K562 (cell line): Measurements from ENCODE around the gene RIN3. TPM values are rescaled to one million over a fixed set of nuclear protein-coding genes. Genes with fewer than 3 reads are reported as not detected.

ENCODE experiments used
- ATAC-seq: fragments of 200-7000 bp; cut with Tn5 transposase; 3 replicates; pipeline ENCODE4 v1.9.1; 2020; ENCODE audit warnings: moderate library complexity
- BruUV-seq: library from RNA; stranded (reverse); fragments of 400-500 nt; replicated peaks from 2 replicates; lab custom pipeline; 2021; lab: Mats Ljungman, UMichigan
- CTCF ChIA-PET: fragments of 300-600 bp; formaldehyde crosslinking; extraction: SDS; loops from one replicate; lab custom pipeline; 2021; ENCODE audit warnings: low intra/inter-chr PET ratio; lab: Yijun Ruan, JAX
- POLR2A ChIA-PET: fragments of 300-600, 350-650 bp; sonication (Branson Sonifier 250); formaldehyde crosslinking; extraction: SDS; loops from one replicate; lab custom pipeline; 2021; ENCODE audit warnings: antibody characterized with exemption, inconsistent platforms; lab: Yijun Ruan, JAX
- DNase-seq, 4 experiments: peaks; one replicate each; pipeline versions ENCODE4 v3.0.0 to v3.0.0-alpha.2; 2011 to 2018; ENCODE audit warnings: low spot score in 3 of 4, mixed read lengths in 3 of 4; ENCODE audit errors: extremely low read depth in 1 of 4
- FAIRE-seq: peaks from 2 replicates; lab custom pipeline; 2011; peaks lifted over from hg19 to GRCh38; lab: Jason Lieb, UNC
- H2AFZ ChIP-seq: 2 replicates; pipeline ENCODE4 v1.6.0; 2011; ENCODE audit warnings: low read depth, low read length, control low read depth, inconsistent platforms
- H3K27ac ChIP-seq: fragments of 200-600 bp; 3 replicates; pipeline ENCODE4 v1.8.0; 2011; ENCODE audit warnings: low read depth, mild to moderate bottlenecking, control low read depth, inconsistent platforms, low read length, moderate library complexity, mixed read lengths; ENCODE audit errors: extremely low read depth
- H3K27me3 ChIP-seq, 2 experiments: fragments of 300-600 bp in 1 of 2; 2 replicates in 1 of 2; 3 replicates in 1 of 2; pipeline versions ENCODE4 v1.6.0 to v1.8.0; 2011; ENCODE audit warnings: inconsistent platforms in 2 of 2, low read length in 2 of 2, mild to moderate bottlenecking in 1 of 2, mixed read lengths in 1 of 2, moderate library complexity in 1 of 2; ENCODE audit not compliant: control insufficient read depth in 2 of 2, insufficient read depth in 2 of 2
- H3K36me3 ChIP-seq: fragments of 300-600 bp; 3 replicates; pipeline ENCODE4 v1.8.0; 2011; ENCODE audit warnings: mild to moderate bottlenecking, low read length, inconsistent platforms; ENCODE audit not compliant: control insufficient read depth, insufficient read depth
- H3K4me1 ChIP-seq, 2 experiments: fragments of 200-600 bp in 1 of 2; replicated peaks in 1 of 2; 2 replicates in 1 of 2; 3 replicates in 1 of 2; pipeline versions ENCODE4 v1.5.1 to v1.8.0; 2011; ENCODE audit warnings: inconsistent platforms in 2 of 2, low read length in 2 of 2, mild to moderate bottlenecking in 1 of 2, mixed read lengths in 1 of 2, moderate library complexity in 1 of 2; ENCODE audit not compliant: control insufficient read depth in 2 of 2, insufficient read depth in 2 of 2
- H3K4me2 ChIP-seq: 2 replicates; pipeline ENCODE4 v1.6.1; 2011; ENCODE audit warnings: low read length, control low read depth, inconsistent platforms, mixed read lengths; ENCODE audit not compliant: insufficient read depth
- H3K4me3 ChIP-seq: fragments of 200-600 bp; sonication (generic), shearing (Covaris generic); 2 replicates; pipeline ENCODE4 v1.5.1; 2016; ENCODE audit warnings: control low read depth, inconsistent platforms
- H3K79me2 ChIP-seq: fragments of 200-600 bp; 3 replicates; pipeline ENCODE4 v1.8.0; 2011; ENCODE audit warnings: low read length, inconsistent platforms; ENCODE audit not compliant: control insufficient read depth, insufficient read depth
- H3K9ac ChIP-seq, 2 experiments: 2 replicates each; pipeline versions ENCODE4 v1.6.0 to v1.6.1; 2011; ENCODE audit warnings: low read depth in 2 of 2, low read length in 2 of 2, control low read depth in 1 of 2, inconsistent platforms in 1 of 2, mild to moderate bottlenecking in 1 of 2, mixed read lengths in 1 of 2; ENCODE audit not compliant: insufficient read depth in 1 of 2
- H3K9me1 ChIP-seq: one replicate; pipeline ENCODE4 v1.6.0; 2011; ENCODE audit warnings: inconsistent platforms, mild to moderate bottlenecking, low read length, moderate library complexity; ENCODE audit not compliant: control insufficient read depth, insufficient read depth
- H3K9me3 ChIP-seq: replicated peaks from 2 replicates; pipeline ENCODE4 v1.5.1; 2011; ENCODE audit warnings: low read depth, low read length, inconsistent platforms; ENCODE audit not compliant: control insufficient read depth, insufficient read depth
- H4K20me1 ChIP-seq: replicated peaks from 2 replicates; pipeline ENCODE4 v1.6.1; 2011; ENCODE audit warnings: low read length, inconsistent platforms, mixed read lengths; ENCODE audit not compliant: control insufficient read depth, insufficient read depth
- CHAMP1 ChIP-seq: fragments of 450-650 bp; IDR thresholded peaks from 2 replicates; pipeline ENCODE4 v1.6.1; 2016; ENCODE audit warnings: mild to moderate bottlenecking
- DEAF1 ChIP-seq: fragments of 450-650 bp; formaldehyde crosslinking; IDR thresholded peaks from 2 replicates; pipeline ENCODE4 v1.4.0; 2020; ENCODE audit warnings: mild to moderate bottlenecking, moderate library complexity
- KLF6 ChIP-seq: fragments of 250-450 bp; sonication (Bioruptor Pico); IDR thresholded peaks from 2 replicates; pipeline ENCODE4 v1.4.0; 2020; ENCODE audit warnings: mild to moderate bottlenecking, moderate library complexity, borderline replicate concordance
- MEF2D ChIP-seq: conservative IDR thresholded peaks from 2 replicates; pipeline ENCODE4 v1.6.1; 2016; ENCODE audit warnings: low read depth, missing genetic modification characterization, missing compliant biosample characterization
- RBFOX2 ChIP-seq: fragments of 200-400 bp; formaldehyde crosslinking; IDR thresholded peaks from 2 replicates; pipeline ENCODE4 v1.6.1; 2017; ENCODE audit warnings: low read depth, mild to moderate bottlenecking, low read length, moderate library complexity
- SMAD3 ChIP-seq: fragments of 450-650 bp; formaldehyde crosslinking; conservative IDR thresholded peaks from 2 replicates; pipeline ENCODE4 v1.4.0; 2020; ENCODE audit warnings: mild to moderate bottlenecking
- TEAD2 ChIP-seq: fragments of 450-650 bp; IDR thresholded peaks from 2 replicates; pipeline ENCODE4 v1.6.1; 2016; ENCODE audit warnings: missing genetic modification characterization, control low read depth, missing compliant biosample characterization
- ZNF316 ChIP-seq: fragments of 450-650 bp; IDR thresholded peaks from 2 replicates; pipeline ENCODE4 v1.6.1; 2016
- ZNF398 ChIP-seq: fragments of 250-450 bp; sonication (Bioruptor Pico); IDR thresholded peaks from 2 replicates; pipeline ENCODE4 v1.8.0; 2021; ENCODE audit warnings: moderate library complexity, mild to moderate bottlenecking, inconsistent platforms
- ZNF444 ChIP-seq: fragments of 250-450 bp; sonication (Bioruptor Pico); IDR thresholded peaks from 2 replicates; pipeline ENCODE4 v1.4.0; 2020; ENCODE audit warnings: mild to moderate bottlenecking, moderate library complexity
- ZNF583 ChIP-seq: fragments of 250-450 bp; sonication (Bioruptor Pico); IDR thresholded peaks from 2 replicates; pipeline ENCODE4 v1.4.0; 2020
- WGBS: fragments of 100-300 bp; shearing (Covaris generic); methylation state at CpG from one replicate; pipeline ENCODE4 v1.1.6; 2016; ENCODE audit warnings: low coverage, mixed read lengths; ENCODE audit not compliant: insufficient coverage; ENCODE audit errors: missing lambda C conversion rate; 5-methylcytosine and 5-hydroxymethylcytosine counted together
- in situ Hi-C: fragments of 300-500 bp; cut with MboI; formaldehyde crosslinking; loops from 4 replicates; pipeline ENCODE4 v1.15.0; 2018; ENCODE audit warnings: inconsistent platforms, mixed read lengths
- intact Hi-C: fragments of 100-400 bp; cut with micrococcal nuclease; formaldehyde crosslinking; loops from 2 replicates; pipeline ENCODE4 v1.14.2; 2022
- polyA plus RNA-seq, 8 experiments: library from polyadenylated mRNA; depleted of rRNA in 4 of 8; stranded (reverse) in 5 of 8; unstranded in 3 of 8; fragments of >200 nt; fragmentation: Nextera tagmentation in 2 of 8; fragmentation: Illumina TruSeq in 1 of 8; extraction: Ambion mirVana in 2 of 8; extraction: Trizol in 1 of 8; gene quantifications; 2 replicates each; pipeline versions ENCODE4 v1.2.1 to v1.2.3, GENCODE V29; 2011 to 2014; ENCODE audit warnings: inconsistent platforms in 1 of 8, missing spikeins in 1 of 8
- total RNA-seq, 7 experiments: library from RNA; depleted of rRNA in 6 of 7; stranded (reverse); fragments of >200 nt in 6 of 7; fragmentation: Illumina TruSeq in 2 of 7; extraction: Trizol in 2 of 7; gene quantifications; 2 replicates each; pipeline versions ENCODE4 v1.2.1 to v1.2.3, GENCODE V29; 2011 to 2021; ENCODE audit warnings: low replicate concordance in 1 of 7
- TF ChIP-seq, protein P1 (sequence below): fragments of 450-650 bp; IDR thresholded peaks from 2 replicates; pipeline ENCODE4 v1.6.1; 2016

The RIN3 gene
- total and polyA plus RNA-seq, 9 of the 15 experiments (the other 6 are each of a cell fraction or from before 2014, with no cell fraction given): 0.01 to 0.49 (median 0.08) TPM; not detected in 5

GRCh38 chr14:92575061-92575747 is 61.6 kb downstream of the RIN3 start (continued):
- TF ChIP-seq ZNF316: peak; percentile 75
- TF ChIP-seq, protein P1, sequence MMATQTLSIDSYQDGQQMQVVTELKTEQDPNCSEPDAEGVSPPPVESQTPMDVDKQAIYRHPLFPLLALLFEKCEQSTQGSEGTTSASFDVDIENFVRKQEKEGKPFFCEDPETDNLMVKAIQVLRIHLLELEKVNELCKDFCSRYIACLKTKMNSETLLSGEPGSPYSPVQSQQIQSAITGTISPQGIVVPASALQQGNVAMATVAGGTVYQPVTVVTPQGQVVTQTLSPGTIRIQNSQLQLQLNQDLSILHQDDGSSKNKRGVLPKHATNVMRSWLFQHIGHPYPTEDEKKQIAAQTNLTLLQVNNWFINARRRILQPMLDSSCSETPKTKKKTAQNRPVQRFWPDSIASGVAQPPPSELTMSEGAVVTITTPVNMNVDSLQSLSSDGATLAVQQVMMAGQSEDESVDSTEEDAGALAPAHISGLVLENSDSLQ: peak; percentile 52
- TF ChIP-seq, all 486 proteins: peak for 20

DNA sequence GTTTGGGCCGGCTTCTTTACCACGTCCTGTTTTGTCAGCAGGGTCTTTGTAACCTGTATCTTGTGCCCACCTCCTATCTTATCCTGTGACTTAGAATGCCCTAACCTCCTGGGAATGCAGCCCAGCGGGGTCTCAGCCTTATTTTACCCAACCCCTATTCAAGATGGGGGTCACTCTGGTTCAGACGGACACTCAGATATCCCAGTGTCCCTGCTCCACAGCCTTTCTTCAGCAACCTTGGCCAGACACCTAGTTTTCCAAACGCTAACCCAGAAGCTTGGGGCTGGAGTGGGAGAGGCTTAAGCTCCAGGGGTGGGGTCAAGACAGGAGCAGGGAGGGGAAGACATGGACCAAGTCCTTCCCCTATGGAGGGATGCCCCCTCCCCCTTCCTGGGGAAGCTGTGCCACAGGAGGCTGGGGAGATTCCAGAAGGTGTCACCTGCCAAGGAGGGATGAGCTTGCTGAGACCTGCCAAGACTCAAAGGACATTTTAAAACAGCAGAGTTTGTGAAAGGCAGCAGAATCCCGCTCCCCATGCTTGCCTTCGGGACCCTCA is 62.2 kb downstream of the RIN3 start:
- peaks cover 0 to 6% of the 10 kb centered on the region in 2 experiments; a peak in 1 of 5 replicates for H3K27me3 ChIP-seq
- ChIA-PET POLR2A (no interaction called here), CTCF (no interaction called here)
- peak overlapping the region; percentile 59; the same call in 1 of the 2 replicates for H2AFZ ChIP-seq
- intact Hi-C loops (no loop called here), in situ Hi-C loops (no loop called here)
- no peaks in the 10 kb centered on the region for H3K9me1 ChIP-seq
- no peak overlapping the region for H3K9ac ChIP-seq
- H3K27ac ChIP-seq: peak overlapping the region; percentile 49; the same call in 1 of the 3 replicates
- ATAC-seq (no peak; the same call in 2 of the 3 replicates), FAIRE-seq (no peak), DNase-seq (no peak)
- no peak overlapping the region for H3K4me3 ChIP-seq
- H3K36me3 ChIP-seq: no peaks in the 10 kb centered on the region
- H4K20me1 ChIP-seq: no peaks in the 10 kb centered on the region
- 15% methylated on average over 6 of the region's 7 CpGs for WGBS
- no peaks in the 10 kb centered on the region; a peak in 2 of 5 replicates for H3K4me1 ChIP-seq
- no TSS peak for BruUV-seq
- H3K9me3 ChIP-seq: no peaks in the 10 kb centered on the region
- H3K79me2 ChIP-seq: no peaks in the 10 kb centered on the region
- no peak overlapping the region for H3K4me2 ChIP-seq
- TF ChIP-seq ZNF583 (CRISPR knock-in tag) (peak; percentile 95), ZNF444 (CRISPR knock-in tag) (0 out of 2 replicates have a peak, but pooled peaks have one; percentile 52), DEAF1 (CRISPR knock-in tag) (no peak), RBFOX2 (no peak), CHAMP1 (no peak), MEF2D (peak; percentile 93), SMAD3 (CRISPR knock-in tag) (peak; percentile 93), TEAD2 (tag) (peak; percentile 75), ZNF398 (CRISPR knock-in tag) (no peak), KLF6 (peak; percentile 91)
